GM19452 (cell line): ENCODE results near the gene MGMT.

Experiments used
- ATAC-seq: cut with Tn5 transposase; IDR thresholded peaks from one replicate; pipeline ENCODE4 v1.9.1; 2021; ENCODE audit not compliant: unreplicated experiment

The MGMT gene

DNA sequence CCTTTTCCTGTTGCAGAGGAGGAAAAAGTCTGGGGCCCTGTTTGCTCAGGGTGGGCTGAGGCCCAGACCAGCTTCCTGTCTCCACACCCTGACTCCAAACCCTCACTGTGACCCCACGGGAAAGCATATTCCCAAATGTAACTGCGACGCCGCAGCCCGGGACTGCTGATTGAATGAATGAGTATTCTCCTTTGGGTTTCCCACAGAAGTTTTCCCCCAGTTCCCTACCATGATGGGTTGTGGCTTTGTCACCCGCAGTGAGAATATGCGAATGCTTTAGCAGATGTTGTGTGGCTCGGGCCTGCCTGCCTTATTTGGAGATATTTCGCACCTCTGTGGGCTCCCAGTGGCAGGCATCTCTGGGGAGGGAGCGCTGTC, 50.6 kb downstream of the MGMT start:
- ATAC-seq: no peak

DNA sequence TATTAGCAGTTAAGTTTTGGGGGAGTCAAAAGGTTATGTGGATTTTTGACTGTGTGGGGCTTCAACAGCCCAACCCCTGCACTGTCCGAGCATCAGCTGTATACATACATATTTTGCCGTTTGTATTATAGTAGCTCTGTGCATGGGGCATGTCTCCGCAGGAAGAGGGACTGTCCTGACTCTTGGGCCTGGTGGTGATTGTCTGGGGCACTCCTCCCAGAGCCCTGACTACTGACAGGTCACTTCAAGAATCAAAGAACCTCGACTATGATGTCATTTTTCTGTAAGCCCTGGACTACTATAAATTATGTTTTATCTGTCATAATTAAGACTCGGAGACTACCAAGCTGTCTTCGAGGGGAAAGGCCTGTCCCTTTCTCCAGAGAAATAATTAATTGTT, 51.8 kb downstream of the MGMT start:
- no peak for ATAC-seq

DNA sequence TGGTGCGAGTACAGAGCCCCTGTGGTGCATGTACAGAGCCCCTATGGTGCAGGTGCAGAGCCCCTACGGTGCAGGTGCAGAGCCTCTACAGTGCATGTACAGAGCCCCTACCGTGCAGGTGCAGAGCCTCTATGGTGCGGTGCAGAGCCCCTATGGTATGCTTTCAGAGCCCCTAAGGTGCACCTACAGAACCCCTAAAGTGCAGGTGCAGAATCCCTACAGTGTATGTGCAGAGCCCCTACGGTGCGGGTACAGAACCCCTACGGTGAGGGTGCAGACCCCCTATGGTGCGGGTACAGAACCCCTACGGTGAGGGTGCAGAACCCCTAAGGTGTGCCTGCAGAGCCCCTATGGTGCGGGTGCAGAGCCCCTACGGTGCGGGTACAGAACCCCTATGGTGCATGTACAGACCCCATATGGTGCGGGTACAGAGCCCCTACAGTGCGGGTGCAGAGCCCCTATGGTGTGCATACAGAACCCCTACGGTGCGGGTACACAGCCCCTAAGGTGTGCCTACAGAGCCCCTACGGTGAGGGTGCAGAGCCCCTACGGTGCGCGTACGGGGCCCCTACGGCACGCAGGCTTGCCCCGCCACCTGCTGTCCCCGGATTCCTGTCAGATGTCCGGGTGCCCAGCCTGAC, 53.5 kb downstream of the MGMT start:
- no peak for ATAC-seq

DNA sequence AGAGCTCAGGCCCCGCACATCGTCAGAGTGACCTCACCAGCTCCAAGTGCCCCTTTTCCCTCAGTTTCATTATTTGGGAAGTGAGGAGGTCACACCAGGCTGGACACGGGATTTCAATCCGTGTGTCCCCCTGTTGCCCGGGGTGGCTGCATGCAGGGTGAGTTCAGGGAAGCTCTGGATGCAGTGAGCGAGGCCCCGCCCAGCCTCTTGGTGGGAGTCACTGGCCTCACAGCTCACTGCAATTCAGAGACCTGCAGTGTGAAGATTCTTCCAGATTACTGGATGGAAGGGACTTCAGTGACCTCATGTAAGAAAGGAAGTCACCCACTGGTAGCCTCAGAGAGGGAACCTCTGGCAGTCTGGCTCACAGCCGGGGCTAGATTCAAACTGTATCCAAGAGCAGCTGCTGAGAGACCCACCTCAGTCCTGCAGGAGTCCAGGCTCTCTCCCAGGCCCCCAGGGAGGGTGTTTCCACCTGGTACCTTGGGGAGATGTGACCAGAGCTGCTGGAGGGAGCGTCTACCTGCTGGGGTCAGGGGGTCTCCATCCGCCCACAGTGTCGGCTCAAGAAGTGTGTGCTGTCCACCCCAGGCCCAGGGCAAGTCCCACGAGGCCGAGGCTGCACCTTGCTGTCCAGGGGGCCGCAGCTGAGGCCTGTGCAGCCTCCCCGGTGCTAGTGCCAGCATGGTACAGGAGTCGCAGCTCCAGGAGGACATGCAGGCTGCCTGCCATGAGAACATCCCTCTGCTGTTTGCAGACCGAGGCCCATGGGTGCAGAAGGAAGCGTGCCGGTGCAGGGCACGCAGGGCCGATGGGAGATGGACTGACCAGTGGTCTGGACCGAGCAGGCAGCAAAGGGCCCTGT, 54.4 kb downstream of the MGMT start:
- no peak for ATAC-seq

DNA sequence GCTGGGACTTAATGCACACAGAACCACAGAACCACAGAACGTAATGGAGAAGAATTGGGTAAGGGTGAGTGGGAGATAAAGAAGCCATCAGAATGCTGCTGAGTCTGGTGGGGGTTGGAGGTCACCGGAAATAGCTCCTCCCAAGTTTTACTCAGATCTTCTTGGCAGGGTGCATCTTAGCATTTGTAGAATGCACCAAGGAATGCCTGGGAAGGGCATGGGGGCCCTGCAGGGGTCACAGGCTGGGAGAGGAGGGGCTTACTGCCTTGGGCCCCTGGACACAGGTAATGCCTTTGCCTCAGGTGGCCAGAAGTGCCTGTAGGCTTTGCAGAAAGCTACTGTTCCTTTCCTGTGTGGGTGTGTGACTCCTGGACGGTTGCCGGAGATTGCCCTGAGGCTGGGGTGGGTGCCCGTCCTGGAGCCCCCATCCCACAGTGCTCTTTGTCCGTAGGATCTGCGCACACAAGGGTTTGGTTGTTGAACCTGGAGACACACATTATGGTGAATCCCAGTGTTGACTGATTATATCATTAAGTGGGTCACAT, 55.1 kb downstream of the MGMT start:
- no peak for ATAC-seq

DNA sequence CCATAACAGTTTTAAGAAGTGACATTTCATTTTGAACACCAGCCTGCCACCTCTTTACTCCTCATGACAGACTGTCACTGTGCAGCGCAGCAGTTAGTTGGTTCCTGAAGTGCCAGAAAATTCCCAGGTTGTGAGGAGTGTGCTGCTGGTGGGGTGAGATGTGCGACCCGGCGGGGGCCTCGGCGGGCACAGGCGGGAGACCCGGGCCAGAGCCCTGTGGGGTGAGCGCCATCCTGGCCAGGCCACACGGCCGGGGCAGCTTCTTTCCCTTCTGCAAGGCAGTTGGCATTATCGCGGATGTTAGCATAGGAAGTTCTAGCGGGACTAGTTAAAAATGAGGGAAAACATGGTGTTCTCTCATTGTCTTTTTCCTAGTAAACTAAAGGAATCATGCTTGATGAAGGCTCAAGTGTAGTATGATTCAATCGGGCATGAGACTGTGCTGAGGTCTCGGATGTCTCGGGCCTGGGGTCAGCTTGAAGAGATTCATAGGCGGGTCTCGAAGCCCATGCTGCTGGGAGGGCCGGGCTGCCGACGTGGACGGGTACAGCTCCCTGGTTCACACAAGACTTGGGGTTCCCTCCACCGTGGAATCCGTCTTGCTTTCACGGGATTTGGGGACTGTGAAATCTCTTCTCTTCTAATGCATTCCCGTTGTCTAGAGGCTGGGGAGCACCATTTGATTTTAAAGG, 56.1 kb downstream of the MGMT start:
- no peak for ATAC-seq

DNA sequence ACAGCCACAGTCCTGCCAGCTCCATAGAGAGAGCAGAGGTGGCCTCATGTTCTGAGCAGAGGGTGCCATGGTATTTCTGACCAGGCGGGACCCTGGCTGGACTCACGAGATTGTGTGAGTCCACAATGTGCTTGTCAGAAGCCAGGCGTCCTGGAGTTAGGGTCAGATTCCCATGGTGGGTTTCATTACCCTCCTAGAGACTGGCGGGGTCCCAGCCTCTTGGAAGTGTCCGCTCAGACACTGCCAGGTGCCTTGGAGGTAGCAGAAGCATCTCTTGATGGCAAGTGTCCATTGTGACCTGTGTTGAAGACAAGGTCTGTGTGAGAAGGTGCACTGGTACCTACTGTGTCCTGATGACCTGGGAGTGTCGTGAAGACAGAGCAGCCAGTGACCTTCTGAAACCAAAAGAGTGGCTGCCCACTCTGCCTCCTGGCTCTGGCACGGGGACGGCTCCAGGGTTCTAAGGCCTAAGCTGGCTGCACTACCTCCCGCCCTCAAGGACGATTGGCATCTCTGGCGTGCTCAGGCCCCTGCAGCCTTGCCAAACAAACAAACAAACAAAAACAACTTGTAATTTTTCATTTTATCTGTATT, 56.8 kb downstream of the MGMT start:
- ATAC-seq: no peak

DNA sequence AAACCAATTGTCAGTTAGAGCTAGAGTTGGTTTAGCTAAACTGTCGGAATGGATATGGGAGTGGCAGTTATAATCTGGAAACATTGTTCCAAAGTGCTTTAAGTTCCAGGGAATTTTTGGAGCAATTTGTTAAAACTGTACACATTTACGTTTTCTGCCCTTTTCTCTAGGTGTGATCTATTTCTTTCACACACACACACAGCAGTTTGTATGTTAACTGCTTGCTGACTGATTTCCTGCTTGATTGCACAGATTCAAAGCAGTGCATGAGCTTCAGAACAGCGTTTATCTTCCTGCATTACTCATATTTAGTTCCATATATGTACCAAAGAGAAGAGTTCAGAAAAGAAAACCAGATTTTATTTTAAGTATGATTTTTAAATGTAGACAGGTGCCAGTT, 57.9 kb downstream of the MGMT start:
- no peak for ATAC-seq

DNA sequence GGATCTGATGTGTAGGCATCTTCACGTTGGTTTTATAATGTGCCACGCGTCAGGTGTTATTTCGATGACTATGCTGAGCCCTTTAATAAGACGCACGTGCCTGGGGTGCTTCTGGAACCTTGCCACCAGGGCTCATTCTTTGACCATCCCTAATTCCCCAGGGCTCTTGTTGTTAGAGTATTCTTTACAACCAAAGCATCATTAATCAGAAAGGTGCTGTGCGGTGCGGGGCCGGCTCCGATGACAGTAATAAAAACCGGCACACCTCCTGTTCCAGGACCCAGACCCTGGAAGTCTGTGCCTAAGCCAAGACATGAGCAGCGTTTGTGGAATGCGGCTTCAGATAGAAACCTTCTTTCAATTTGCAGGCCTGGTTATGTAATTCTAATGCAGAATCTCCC, 58.4 kb downstream of the MGMT start:
- no peak for ATAC-seq

DNA sequence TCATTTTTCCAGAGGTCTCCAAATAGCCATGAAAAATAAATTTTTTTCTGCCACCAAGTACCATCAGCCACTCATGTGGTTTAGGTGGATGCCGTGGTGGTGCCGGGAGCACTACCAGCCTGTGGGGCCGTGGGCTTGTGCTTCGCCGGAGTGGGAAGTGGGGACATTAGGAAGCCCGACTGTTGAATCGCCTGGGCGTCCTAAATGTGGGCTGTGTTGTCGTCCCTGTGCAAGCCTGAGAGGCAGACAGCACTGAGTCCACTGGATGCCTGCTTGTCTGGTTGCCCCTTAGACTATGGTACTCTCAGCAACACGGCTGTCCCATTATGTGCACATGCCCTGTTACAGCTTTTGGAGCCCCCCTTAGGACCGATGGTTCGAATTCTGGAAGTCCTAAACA, 59.9 kb downstream of the MGMT start:
- ATAC-seq: no peak

DNA sequence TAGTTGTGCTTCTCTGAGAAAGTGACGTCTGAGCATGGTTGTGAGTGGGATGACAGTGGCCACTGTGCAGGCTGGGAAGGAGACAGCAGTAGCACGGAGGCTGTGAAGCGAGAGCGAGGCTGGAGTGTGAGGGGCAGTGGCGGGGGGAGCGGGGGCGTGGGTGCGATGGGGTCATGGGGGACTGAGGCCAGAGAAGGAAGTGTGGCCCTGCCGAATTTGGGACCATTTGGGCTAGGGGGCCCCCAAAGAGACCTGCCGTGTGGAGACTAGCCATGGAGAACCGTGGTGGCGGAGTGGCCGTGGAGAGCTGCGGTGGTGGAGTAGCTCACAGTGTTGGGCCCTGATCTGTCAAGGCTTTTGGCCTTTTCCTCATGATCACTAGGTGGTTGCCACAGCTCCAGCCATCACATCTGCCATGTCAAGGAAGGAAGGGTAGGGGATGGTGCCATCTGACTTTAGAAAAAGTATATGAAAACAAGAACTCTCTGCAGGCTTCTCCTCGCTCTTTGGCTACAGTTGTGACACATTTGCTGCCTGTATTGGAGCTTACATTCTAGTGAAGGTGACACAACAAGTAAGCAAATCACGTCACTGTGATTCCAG, 61.4 kb downstream of the MGMT start:
- no peak for ATAC-seq

DNA sequence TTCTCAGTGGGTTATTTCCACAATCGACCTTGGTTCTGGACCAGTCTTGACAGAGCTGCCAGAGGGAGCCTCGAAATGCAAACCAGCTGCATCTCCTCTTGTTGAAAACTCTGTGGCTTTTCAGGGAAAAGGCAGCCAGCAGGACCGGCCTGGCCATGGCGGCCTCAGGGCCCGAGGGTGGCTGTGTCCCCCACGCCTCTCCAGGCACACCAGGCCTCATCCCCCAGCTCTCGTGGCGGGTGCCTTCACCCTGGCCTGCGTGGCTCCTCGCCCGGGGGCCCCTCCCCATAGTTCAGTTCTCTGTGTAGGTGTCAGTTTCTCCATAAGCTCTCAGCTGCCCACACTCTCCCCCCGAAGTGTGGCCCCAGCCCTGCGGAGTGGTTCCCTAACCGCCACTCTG, 63.5 kb downstream of the MGMT start:
- ATAC-seq: no peak

DNA sequence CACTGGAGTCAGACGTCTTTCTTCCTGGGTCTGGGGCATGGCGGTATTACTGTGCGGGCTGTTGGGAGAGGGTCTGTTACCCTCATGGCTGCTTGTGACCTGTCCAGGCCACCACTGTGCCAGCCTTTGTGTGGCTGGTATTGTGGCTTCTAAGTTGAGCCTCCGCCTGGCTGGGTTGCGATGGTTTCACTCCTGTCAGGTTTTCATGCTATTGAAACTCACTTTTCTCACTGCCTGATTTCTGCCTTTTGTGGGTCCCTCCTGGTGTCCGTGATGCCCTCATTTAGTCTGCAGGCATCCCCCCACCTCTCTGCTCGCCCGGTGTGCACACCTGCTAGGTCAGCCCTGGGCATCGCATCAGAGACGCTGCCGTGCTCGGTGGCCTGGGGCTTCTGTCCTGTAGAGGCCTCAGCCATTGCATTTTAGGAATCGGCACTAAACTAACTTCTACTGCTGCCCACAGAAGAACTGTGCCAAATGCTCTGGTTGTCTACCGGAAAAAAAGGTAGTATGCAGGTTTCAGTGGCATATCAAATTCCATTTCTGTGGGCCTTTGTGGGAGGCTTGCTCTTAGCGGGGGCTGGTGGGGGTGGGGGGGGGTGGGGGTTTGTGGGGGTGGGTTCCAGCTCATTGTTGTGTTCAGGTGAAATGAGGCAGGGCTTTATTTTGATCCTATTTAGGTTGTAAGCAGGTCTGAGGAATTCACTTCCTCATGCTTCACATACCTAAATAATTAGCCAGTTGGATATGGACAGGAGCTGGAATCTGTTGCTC, 64.3 kb downstream of the MGMT start:
- ATAC-seq: no peak

DNA sequence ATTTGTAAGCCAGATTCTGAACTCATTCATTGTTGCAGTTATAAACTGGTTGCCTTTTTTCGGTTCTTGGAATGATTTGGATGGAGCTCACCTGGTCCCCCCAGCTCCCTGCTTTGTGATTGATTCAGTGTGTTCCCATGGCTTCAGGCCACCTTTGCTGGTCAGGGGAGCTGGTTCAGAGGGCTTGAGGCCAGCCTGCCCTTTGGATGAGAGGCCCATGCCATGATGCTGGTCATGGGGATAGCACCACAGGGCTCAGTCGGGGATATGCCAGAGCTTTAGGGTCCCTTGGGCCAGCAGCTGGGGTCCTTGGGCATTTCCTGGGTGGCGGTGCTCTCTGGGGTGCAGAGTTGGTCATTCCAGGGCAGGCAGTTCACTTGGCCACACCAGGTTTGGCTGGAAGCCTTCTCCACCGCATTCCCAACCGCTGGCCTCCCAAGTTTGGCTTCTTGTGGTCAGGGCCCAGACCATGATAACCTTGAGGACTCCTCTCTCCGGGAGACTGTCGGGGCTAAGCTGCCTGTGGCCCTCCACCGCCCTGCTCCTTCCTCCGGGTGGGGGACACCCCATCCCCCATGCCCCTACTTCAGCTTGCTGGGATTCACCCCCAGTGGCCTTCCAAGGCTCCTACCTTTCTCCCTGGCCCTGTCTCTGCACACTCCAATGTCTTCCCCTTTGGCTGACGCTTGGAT, 65.1 kb downstream of the MGMT start:
- no peak for ATAC-seq

DNA sequence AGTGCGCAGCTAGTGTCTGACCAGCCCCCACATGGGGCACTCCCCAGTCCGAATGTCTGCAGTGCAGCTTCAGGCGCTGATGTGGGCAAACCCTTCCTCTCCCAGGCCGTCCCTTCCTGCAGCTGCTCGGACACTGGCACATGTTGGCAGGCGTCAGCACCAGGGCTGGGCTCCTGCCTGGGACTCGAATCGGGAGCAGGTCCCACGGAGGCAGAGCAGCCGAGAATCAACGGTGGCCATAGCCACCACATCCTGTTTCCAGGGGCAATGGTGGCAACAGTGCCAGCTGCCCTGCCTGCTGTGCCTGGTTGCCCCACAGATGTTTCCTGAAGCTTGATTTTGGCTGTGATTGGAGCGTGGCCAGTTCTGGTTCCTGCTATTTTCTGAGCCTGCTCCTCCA, 65.8 kb downstream of the MGMT start:
- no peak for ATAC-seq

DNA sequence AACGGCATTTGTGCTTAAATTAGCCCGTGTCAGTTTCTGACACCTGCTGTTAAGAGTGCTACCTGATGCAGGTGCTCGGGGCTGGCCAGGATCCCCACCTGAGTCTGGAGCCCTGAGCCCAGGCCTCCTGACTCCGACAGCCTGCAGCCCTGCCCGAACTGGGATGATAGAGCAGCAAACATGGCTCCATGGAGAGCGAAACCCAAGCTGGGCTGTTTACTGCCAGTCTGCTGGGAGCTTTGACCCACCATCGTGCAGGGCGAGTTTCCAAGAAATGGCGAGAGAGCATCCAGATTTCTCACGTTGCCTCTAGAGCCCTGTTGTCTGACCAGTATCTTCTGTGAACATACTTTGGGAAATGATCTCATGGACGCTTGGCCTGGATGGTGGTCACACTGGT, 66.2 kb downstream of the MGMT start:
- no peak for ATAC-seq

DNA sequence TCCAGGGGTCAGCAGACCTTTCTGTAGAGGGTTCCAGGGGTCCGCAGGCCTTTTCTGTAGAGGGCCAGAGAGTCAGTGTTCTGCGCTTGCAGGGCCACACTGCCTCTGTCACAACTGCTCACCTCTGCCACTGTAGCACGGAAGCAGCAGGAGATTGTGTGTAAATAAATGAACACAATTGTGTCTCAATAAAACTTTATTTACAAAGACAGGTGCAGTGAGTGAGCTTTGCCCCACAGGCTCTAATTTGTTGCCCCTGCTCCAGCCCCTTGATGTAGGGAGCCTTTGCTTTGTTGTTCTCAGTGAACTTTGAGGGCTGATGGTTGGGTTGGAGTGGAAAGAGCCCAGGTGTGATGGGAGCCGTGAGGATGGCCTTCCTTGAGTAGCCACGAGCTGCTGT, 67.8 kb downstream of the MGMT start:
- ATAC-seq: no peak

DNA sequence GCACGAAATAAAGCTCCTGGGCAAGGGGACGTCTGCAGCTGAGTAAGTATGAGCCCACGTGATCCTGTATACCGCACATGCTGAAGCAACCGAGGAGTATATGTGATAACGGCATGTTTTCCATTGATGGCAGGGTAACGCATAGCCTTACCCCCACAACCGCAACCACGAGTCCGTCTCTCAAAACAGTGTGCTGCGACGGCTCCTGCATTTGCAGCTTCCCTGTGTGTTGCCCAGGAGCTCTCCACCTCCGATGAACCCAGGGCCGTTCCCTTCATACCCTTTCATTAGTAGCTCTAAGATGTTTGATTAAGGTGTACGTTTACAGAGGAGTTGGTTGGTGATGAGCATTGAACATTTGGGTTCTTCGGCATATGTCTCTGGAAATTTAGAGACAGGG, 69.3 kb downstream of the MGMT start:
- ATAC-seq: no peak

DNA sequence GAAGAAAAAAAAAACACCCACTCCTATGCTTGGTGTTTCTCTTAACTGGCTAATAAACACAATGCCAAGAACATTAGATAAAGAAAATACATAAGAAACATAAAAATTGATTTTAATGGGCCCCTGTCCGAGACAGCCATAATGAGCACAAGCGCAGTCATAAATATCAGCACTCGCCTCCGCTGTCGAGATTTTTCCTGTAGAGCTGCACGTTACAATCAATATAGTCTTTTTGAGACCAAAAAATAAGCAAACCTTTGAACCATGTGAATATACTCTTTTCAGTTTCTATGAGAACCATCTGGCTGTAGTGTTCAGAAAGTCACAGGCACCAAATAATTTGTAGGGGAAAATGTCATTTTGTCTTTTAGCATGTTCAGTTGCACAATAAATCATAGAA, 70.1 kb downstream of the MGMT start:
- ATAC-seq: no peak

DNA sequence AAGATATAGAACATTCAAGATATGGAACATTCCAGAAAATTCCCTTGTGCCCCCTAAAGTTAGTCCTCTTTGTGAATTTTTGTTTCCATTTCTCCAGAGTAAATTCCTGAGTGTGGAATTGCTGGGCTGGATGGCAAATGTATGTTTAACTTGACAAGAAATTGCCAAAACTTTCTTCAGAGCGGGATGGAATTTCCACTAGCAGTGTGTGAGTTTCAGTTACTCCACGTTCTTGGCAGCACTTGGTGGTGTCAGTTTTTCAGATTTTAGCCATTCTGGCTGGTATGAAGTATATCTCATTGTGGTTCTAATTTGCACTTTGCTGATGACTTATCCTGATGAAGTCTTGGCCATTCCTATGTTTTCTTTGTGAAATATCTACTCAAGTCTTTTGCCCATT, 71.2 kb downstream of the MGMT start:
- ATAC-seq: no peak
